ENCODE data around the gene SBNO2. TPM values are rescaled to one million over a fixed set of nuclear protein-coding genes. Genes with fewer than 3 reads are reported as not detected.
A peak's percentile ranks its signal among the peaks of the same experiment; 100 is the strongest.

The SBNO2 gene
- total and polyA plus RNA-seq, 9 of the 15 experiments (the other 6 are each of a cell fraction or from before 2014, with no cell fraction given), result 0.01 to 46.2 (median 6.7) TPM

- TF ChIP-seq TEAD4 (IDR thresholded peaks at IDR 0.05; ENCODE audit: low read length), result no peak
- TF ChIP-seq TEAD4 (CRISPR knock-in tag; IDR thresholded peaks at IDR 0.05; ENCODE audit: borderline replicate concordance), result no peak
- no peak for TF ChIP-seq ZNF277 (CRISPR knock-in tag; IDR thresholded peaks at IDR 0.05; ENCODE audit: borderline replicate concordance)
- no peak for TF ChIP-seq MYNN (IDR thresholded peaks at IDR 0.05)
- TF ChIP-seq MYNN (CRISPR knock-in tag; IDR thresholded peaks at IDR 0.05), result no peak
- TF ChIP-seq ZNF146 (CRISPR knock-in tag; IDR thresholded peaks at IDR 0.05; ENCODE audit: unreplicated experiment), result no peak
- no peak for TF ChIP-seq SRF (CRISPR knock-in tag; IDR thresholded peaks at IDR 0.05)
- no peak for TF ChIP-seq CBX1 (IDR thresholded peaks at IDR 0.05; ENCODE audit: low read depth)
- peak in 1 of 3 experiments; percentile 71; a peak in 2 of 6 replicates for TF ChIP-seq CTCF (IDR thresholded peaks at IDR 0.05 in 2 of 3, conservative IDR thresholded peaks at IDR 0.05 in 1 of 3; ENCODE audit: insufficient read depth in 2 of 3, low read depth in 1 of 3, low read length in 3 of 3)
- no peak for TF ChIP-seq E2F5 (CRISPR knock-in tag; IDR thresholded peaks at IDR 0.05)
- no peak for TF ChIP-seq STAT5A (IDR thresholded peaks at IDR 0.05; ENCODE audit: borderline replicate concordance, low read length)
- no peak for TF ChIP-seq KAT7 (CRISPR knock-in tag; IDR thresholded peaks at IDR 0.05; ENCODE audit: borderline replicate concordance)
- TF ChIP-seq ZNF507 (tag; conservative IDR thresholded peaks at IDR 0.05), result no peak
- TF ChIP-seq MITF (IDR thresholded peaks at IDR 0.05), result no peak
- TF ChIP-seq ZFPM2 (CRISPR knock-in tag; IDR thresholded peaks at IDR 0.05), result no peak
- TF ChIP-seq, protein P1, sequence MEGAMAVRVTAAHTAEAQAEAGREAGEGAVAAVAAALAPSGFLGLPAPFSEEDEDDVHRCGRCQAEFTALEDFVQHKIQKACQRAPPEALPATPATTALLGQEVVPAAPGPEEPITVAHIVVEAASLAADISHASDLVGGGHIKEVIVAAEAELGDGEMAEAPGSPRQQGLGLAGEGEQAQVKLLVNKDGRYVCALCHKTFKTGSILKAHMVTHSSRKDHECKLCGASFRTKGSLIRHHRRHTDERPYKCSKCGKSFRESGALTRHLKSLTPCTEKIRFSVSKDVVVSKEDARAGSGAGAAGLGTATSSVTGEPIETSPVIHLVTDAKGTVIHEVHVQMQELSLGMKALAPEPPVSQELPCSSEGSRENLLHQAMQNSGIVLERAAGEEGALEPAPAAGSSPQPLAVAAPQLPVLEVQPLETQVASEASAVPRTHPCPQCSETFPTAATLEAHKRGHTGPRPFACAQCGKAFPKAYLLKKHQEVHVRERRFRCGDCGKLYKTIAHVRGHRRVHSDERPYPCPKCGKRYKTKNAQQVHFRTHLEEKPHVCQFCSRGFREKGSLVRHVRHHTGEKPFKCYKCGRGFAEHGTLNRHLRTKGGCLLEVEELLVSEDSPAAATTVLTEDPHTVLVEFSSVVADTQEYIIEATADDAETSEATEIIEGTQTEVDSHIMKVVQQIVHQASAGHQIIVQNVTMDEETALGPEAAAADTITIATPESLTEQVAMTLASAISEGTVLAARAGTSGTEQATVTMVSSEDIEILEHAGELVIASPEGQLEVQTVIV (CRISPR knock-in tag; IDR thresholded peaks at IDR 0.05; ENCODE audit: borderline replicate concordance), result no peak
- no peak for TF ChIP-seq ZNF778 (CRISPR knock-in tag; IDR thresholded peaks at IDR 0.05)
- peak; percentile 100 for TF ChIP-seq CCNT2 (IDR thresholded peaks at IDR 0.05; ENCODE audit: borderline replicate concordance, extremely low read depth, insufficient read length, low read depth, low read length)
- TF ChIP-seq ELF4 (CRISPR knock-in tag; IDR thresholded peaks at IDR 0.05), result no peak
- TF ChIP-seq ZBED1 (IDR thresholded peaks at IDR 0.05), result no peak
Measured at GRCh38 chr19:1122972-1123363, 51.1 kb downstream of the SBNO2 start (continued).
